ENCODE results near the gene TMIGD1. TPM values are rescaled to one million over a fixed set of nuclear protein-coding genes. Genes with fewer than 3 reads are reported as not detected.

TMIGD1 gene
- total RNA-seq, 1 experiment from 2014 or later: not detected

DNA sequence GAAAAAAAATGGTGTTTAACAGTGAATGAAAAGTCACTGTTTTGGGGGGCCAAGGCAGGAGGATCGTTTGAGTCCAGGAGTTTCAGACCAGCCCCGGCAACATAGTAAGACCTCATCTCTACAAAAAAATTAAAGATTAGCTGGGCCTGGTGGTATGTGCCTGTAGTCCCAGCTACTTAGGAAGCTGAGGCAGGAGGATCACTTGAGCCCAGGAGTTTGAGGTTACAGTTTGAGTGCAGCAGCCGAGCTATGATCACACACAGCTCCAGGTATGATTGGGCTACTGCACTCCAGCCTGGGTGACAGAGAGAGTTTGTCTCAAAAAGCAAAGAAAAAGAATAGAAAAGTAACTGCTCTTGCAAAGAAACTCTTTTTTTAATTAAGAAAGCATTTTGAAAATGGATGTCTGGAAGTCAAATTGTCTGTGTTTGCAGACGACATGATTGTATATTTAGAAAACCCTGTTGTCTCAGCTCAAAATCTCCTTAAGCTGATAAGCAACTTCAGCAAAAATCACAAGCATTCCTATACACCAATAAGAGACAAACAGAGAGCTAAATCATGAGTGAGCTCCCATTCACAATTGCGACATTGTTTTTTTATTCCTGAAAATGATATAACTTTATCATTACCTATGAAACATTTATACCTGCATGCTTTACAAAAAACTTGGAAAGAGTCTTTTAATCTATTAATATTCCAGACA lies 24.4 kb upstream of the TMIGD1 start:
- Histone ChIP-seq H3K23me2 (ENCODE audit: insufficient read length, low read depth, low read length, poor library complexity, severe bottlenecking) (no peaks in the 10 kb centered on the region), H2BK5ac (ENCODE audit: insufficient read length, low read length) (no peak overlapping the region), H4K8ac (replicated peaks; ENCODE audit: insufficient read length, low read depth, low read length) (no peak overlapping the region), H4K20me1 (ENCODE audit: control insufficient read depth, insufficient read depth, insufficient read length) (no peaks in the 10 kb centered on the region), H2BK120ac (ENCODE audit: low read depth, low read length, poor library complexity, severe bottlenecking) (no peak overlapping the region), H3K4me1 (ENCODE audit: insufficient read depth, low read length) (no peaks in the 10 kb centered on the region), H3T11ph (ENCODE audit: low read length) (no peak overlapping the region), H2AFZ (ENCODE audit: low read length) (no peak overlapping the region), H2AK5ac (ENCODE audit: insufficient read length, low read length) (no peak overlapping the region), H4K91ac (ENCODE audit: insufficient read length, low read depth, low read length) (no peak overlapping the region), H4K5ac (ENCODE audit: insufficient read length, low read depth, low read length) (no peak overlapping the region), H3K23ac (ENCODE audit: insufficient read length, low read depth, low read length) (no peak overlapping the region), H3K27me3 (ENCODE audit: insufficient read depth, low read length) (no peaks in the 10 kb centered on the region), H2BK15ac (ENCODE audit: low read depth, low read length) (no peak overlapping the region), H3K14ac (ENCODE audit: insufficient read depth, low read length) (no peak overlapping the region), H3K9me3 (ENCODE audit: control insufficient read depth, low read depth, low read length) (no peaks in the 10 kb centered on the region), H3K18ac (ENCODE audit: insufficient read length, low read depth, low read length) (no peak overlapping the region), H2BK20ac (ENCODE audit: low read depth, low read length, poor library complexity, severe bottlenecking) (no peak overlapping the region), H3K4me2 (ENCODE audit: insufficient read depth, insufficient read length, low read length) (no peak overlapping the region), H3K27ac (ENCODE audit: insufficient read length, low read depth, low read length) (no peak overlapping the region), H3K79me2 (ENCODE audit: insufficient read depth, low read length) (no peaks in the 10 kb centered on the region), H3K79me1 (ENCODE audit: insufficient read depth, low read depth, low read length, poor library complexity, severe bottlenecking) (no peaks in the 10 kb centered on the region), H3K4ac (ENCODE audit: low read depth, low read length) (no peak overlapping the region), H3K9ac (ENCODE audit: extremely low read depth, insufficient read length, low read length) (no peak overlapping the region), H3K56ac (ENCODE audit: insufficient read length, low read depth, low read length) (no peak overlapping the region), H2BK12ac (ENCODE audit: insufficient read length, low read depth, low read length) (no peak overlapping the region)
- no peak overlapping the region for H3K27ac Mint-ChIP-seq
- H3K9me3 Mint-ChIP-seq: peaks cover 4 to 13% of the 10 kb centered on the region in 2 experiments; a peak in 4 of 5 replicates
- H3K4me1 Mint-ChIP-seq: peaks cover 5 to 7% of the 10 kb centered on the region in 2 experiments
- H3K4me3 Mint-ChIP-seq: no peak overlapping the region
- H3K36me3 Mint-ChIP-seq (ENCODE audit: insufficient read depth in 1 of 3, low read depth in 3 of 3): peaks cover 0 to 6% (median 2%) of the 10 kb centered on the region in 3 experiments; a peak in 3 of 7 replicates
- no CpG with 5 or more reads among the region's 5 CpGs for WGBS (ENCODE audit: extremely low coverage, insufficient read length, low lambda C conversion rate)
- TF ChIP-seq, protein P1, sequence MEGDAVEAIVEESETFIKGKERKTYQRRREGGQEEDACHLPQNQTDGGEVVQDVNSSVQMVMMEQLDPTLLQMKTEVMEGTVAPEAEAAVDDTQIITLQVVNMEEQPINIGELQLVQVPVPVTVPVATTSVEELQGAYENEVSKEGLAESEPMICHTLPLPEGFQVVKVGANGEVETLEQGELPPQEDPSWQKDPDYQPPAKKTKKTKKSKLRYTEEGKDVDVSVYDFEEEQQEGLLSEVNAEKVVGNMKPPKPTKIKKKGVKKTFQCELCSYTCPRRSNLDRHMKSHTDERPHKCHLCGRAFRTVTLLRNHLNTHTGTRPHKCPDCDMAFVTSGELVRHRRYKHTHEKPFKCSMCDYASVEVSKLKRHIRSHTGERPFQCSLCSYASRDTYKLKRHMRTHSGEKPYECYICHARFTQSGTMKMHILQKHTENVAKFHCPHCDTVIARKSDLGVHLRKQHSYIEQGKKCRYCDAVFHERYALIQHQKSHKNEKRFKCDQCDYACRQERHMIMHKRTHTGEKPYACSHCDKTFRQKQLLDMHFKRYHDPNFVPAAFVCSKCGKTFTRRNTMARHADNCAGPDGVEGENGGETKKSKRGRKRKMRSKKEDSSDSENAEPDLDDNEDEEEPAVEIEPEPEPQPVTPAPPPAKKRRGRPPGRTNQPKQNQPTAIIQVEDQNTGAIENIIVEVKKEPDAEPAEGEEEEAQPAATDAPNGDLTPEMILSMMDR (conservative IDR thresholded peaks at IDR 0.05): no peak
- H3K27me3 Mint-ChIP-seq (ENCODE audit: low read depth): no peaks in the 10 kb centered on the region; the same call in 1 of the 2 replicates
- no peak for DNase-seq
